SKM-1 treated with dmso at 0.1 percent for 144 hours (cell line): ENCODE measurements around the gene COPS7A.
A peak's percentile ranks its signal among the peaks of the same experiment; 100 is the strongest.

Experiments used
- DNase-seq: peaks from one replicate; lab custom pipeline; 2025; ENCODE audit not compliant: unreplicated experiment; lab: John Stamatoyannopoulos, UW

The COPS7A gene

DNA sequence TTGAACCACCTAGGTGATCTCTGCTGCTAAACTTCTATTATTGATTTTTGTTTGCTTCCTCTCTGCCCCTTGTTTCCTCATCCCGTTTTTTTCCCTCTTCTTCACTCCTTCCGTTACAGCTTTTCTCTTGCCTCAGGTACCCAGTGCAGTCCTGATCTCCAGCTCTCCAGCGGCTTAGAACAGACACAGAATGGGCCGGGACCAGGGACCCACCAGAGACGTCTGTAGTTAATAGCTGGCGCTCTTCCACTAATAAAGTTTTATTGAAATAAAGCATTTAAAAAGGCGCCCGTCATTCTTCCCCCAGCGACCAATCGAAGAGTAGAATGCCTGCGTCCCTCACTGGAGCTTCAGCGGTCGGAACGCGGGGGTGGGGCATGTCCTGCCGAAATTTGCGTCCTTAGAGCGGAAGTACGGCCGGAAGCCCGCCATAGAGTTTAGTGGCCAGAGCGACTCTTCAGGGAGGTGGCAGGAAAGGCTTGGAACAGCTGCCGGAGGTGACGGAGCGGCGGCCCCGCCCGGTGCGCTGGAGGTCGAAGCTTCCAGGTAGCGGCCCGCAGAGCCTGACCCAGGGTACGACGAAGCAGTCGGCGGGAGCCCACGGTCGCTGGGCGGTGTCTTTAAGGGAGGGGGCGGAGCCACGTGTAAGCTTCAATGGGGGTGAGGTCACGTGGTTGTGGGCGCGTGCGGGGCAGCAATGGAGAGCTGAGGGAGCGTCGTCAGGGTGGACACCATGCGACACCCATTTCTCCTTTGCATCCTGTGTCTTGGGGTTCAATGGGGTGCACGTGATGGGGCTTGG lies at the start of gene COPS7A:
COPS7A (plus strand) TSS at position 440 of the 802 bp plus-strand sequence. CDS start 611 bp downstream, outside the sequence.
- DNase-seq, result peak; percentile 83

DNA sequence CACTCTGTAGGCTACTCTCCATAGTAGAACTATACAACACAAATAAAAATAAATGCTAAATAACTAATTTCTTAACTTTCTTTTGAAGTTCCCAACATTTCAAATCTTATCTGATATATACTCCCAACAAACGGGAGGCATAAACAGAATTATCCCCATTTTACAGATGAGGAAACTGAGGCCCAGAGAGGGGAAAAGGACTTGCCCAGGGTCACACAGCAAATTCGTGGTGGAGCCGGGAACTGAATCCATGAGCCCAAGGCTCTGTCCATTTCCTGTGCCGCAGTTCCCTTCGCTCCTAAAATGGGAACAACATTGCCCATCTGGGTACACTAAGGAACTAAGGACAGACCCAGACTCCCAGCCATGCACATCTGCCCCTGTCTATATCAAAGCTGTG lies 46.9 kb upstream of the COPS7A start:
- DNase-seq, result no peak

DNA sequence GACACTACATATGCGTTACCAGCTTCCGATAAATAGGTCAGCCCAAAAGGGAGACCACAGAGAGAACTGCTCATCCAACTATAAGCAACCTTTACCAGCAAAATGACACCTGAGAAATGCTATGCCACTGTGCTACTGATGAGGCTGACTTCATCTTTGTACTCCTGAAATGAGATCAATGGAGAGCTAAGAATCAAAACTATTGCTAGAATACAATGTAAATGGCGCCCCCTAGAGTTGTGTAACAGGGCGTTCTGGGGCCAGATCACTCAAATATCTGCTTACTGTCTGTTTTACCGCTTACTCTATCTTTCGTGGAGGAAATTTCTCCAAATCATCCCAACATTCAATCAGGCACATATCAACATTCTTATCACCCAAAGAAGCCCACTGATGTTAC lies 39.2 kb upstream of the COPS7A start:
- DNase-seq, result peak; percentile 26

- no peak for DNase-seq
These were observed 38.0 kb upstream of the COPS7A start for GRCh38 chr12:6685814-6686213.

DNA sequence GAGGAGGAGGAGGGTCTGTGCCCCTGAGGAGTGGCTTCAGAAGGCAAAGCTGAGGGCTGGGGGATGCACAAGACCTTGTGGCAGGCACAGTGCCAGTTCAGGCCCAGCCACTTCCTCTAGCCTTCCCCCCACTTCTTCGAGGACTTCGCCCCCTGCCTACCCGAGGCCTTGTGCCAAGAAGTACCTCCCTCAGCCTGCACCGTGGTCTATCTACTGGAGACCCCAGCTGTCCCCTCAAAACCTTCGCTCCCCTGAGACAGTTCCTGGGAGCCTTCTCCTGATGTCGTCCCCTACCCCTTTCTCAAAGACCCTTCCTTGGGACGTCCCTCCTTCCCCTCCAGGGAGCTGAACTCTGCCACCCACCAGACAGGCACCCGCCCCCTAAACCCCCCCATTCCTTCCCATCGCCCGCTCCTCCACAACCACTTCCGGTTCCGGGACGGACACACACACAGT lies 35.3 kb upstream of the COPS7A start:
- no peak for DNase-seq

DNA sequence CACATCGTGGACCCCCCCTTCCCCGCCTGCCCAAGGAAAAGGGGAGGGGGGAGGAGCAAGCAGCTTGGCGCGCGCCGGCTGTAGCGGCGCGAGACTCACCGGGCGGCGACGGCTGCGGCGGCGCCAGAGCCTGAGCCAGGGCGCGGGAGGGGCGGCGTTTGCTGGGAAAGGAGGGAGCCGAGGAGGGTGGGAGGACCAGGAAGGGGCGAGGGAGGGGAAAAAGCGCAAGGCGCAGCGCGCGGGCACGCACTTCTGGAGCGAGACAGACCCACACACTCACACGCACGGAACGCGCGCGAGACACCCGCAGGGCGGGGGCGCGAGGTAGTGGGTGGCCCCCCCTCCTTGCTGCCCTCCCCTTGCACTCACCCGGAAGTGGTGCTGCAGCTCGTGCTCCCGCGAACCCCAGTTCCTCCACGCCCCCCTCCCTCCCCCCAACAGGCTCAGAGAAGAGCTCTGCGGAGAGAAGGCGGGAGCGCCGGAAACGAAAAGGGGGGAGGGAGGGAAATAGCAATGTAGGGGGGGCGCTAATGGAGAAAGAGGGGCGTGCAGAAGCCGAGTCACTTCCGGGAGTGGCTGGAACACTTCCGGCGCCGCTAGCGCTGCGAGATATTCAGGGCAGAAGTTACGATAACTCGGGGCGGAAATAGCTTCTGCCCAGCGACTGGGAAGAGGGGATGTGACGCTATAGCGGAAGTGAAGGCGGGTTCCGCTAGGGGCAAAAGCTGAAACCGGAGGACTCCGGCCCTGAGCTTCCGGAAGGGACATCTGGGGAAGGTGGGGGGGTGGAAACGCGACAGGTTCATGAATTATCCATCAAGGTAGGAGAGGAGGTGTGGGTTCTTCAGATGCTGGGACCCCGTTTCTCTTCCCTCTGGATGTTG lies 34.6 kb upstream of the COPS7A start, which contains the start of gene ZNF384:
ZNF384 (minus strand) TSS at position 377 of the 884 bp plus-strand sequence. CDS start 9,855 bp downstream, outside the sequence.
- DNase-seq, result peak; percentile 90

DNA sequence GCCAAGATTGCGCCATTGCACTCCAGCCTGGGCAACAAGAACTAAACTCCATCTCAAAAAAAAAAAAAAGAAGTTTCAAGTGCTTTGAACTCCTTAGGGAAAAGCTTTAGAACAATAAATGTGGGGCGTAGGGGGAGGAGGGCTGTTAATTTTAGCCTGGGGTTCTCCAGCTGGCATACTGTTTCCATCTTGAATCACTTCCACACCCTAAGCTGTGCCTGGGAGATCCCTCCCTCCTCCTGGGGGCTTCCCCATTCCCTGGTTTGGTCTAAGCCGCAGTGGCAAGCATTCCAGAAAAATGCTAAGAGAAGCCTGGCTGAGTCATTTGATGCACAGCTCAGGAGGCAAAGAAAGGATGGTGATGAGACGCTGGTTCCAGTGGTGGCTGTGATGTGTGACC lies 32.4 kb upstream of the COPS7A start:
- no peak for DNase-seq

- DNase-seq, result no peak
These were observed 31.0 kb upstream of the COPS7A start for GRCh38 chr12:6692888-6693287.

GRCh38 chr12:6693832-6694355 lies 30.0 kb upstream of the COPS7A start:
- no peak for DNase-seq

GRCh38 chr12:6694701-6695100 lies 29.1 kb upstream of the COPS7A start:
- DNase-seq, result no peak

DNA sequence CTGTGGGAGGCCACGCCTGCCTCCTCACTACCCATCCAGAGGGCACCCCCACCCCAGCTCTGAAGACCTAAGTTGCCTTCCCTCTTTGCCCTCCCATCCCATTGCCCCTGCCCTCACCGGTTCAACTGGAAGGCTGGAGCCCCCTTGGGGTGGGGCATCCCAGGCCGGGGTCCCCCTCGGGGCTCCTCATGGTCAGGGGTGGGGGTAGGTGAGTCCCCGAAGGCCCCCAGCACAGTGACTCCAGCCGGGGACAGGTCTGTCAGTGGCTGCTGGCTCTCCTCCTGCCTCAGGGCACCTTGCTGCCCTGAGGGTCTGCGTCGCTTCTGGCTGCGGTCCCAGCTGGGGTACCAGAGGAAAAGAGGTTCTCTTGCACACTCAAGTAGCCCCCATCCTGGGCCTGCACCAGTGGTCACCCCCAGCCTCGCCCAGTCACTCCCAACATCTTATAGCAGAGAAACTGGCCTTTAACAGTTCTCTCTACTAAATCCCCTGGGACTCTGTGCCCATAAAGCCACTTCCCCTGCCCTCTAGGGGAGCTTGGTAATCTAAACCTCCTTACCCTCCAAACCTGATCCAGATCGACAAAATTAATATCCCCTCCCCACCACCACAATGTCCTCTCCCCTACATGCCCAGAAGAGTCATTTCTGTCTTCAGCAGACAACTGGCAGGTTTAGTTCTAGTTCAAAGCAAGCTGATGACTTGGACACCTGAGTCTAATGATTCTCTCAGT lies 28.4 kb upstream of the COPS7A start:
- DNase-seq, result no peak

- DNase-seq, result no peak
These were observed 26.9 kb upstream of the COPS7A start for GRCh38 chr12:6696690-6697583.

DNA sequence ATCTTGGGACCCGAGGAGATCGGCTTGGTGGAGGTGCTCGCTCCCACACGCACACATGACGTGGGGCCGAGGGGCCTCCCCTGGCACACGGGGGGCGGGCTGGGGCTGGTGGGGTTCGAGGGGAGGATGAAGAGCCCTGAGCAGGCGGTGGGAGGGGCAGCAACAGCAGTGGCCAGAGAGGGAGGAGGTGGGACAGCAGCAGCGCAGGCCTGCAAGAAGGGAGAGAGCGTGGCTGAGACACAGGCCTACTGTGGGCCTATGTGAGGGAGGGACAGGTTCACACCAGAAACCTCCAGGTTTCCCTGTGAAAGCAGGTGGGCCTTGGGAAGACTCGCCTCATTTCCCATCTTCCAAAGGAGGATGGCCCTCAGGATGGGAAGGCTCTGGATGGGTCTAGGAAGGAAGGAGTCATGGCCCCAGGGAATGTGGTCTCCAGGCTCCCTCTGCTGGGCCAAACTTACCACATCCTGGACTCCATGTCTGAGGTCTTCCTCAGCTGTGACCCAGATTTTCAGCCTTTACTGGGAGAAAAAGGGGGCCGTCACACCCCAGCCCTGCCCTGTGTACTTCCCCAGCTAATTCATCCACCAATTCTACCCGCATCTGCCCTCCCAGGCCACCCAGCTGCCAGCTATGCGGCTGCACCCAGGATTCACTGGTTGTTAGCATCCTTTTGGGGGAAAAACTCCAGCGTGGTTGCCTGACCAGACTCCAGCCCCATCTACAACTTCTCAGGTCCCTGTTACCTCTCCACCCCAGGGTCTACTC lies 26.1 kb upstream of the COPS7A start:
- DNase-seq, result no peak

DNA sequence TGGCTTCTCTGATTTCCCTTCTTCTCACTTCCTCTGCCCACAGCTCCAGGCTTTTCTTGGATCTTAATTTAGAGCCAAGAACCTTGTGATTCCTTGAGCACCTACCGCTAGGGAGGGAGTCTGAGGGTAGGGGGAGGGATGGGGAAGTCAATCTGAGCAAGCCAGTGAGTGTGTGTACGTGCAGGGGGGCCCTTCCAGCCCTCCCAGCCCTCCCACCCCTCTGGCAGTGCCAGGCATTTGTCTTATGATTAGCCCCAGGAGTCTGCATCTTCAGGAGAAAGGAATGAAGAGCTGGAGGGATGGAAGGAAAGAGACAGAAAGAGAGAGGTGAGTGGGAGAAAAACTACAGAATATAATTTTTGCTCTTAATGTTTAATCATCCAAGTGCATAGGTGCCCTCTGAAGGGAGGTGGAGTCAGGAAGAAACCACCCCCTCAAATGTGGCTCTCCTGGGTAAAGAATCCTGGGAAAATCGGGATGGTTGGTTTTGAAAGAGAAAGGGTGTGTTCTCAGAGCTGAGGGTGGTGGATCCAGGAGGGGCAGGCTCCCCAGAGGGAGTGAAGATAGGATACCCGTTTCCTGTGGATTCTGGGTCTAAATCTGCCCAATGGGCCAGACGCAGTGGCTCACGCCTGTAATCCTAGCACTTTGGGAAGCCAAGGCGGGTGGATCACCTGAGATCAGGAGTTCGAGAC lies 25.3 kb upstream of the COPS7A start:
- DNase-seq, result no peak

GRCh38 chr12:6699259-6699988 lies 24.4 kb upstream of the COPS7A start:
- DNase-seq, result no peak

GRCh38 chr12:6699989-6700645 lies 23.7 kb upstream of the COPS7A start:
- no peak for DNase-seq

DNA sequence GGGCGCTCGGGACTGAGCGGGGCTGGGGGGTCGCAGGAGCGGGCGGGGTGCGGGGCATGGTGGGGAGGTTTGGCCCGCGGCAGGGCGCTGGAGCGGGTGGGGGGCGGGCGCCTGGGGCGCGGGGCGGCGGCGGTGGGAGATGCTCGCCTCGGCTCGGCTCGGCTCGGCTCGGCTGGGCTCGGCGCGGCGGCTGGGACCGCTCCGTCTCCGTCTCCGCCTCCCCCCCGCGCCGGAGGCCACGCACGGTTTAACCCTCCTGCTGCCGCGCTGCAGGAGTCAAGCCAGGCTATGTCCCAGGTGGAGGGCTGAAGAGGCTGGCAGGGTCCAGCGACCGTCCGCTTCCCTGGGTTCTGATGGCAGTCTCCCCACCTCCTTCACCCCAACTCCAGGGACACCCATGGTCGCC lies 23.2 kb upstream of the COPS7A start, which contains the start of gene PIANP:
PIANP (minus strand) TSS at position 170 of the 406 bp plus-strand sequence. CDS start 2,754 bp downstream, outside the sequence.
- DNase-seq, result no peak
